H9 (cell line): ENCODE results near the gene DPP10. TPM values are rescaled to one million over a fixed set of nuclear protein-coding genes. Genes with fewer than 3 reads are reported as not detected.

ENCODE experiments used
- DNase-seq: peaks from one replicate; pipeline ENCODE4 v3.0.0-alpha.2; 2017
- H2AFZ ChIP-seq: one replicate; pipeline ENCODE4 v1.6.1; 2013; ENCODE audit warnings: mild to moderate bottlenecking, low read length, control low read depth, moderate library complexity
- H2AK5ac ChIP-seq: 2 replicates; pipeline ENCODE4 v1.6.1; 2013; ENCODE audit warnings: low read length, control low read depth, mixed read lengths; ENCODE audit not compliant: insufficient read length
- H2BK120ac ChIP-seq: one replicate; pipeline ENCODE4 v1.6.1; 2013; ENCODE audit warnings: low read depth, mild to moderate bottlenecking, low read length, control low read depth, inconsistent platforms; ENCODE audit not compliant: poor library complexity, severe bottlenecking
- H2BK12ac ChIP-seq: 2 replicates; pipeline ENCODE4 v1.6.1; 2013; ENCODE audit warnings: low read length, control low read depth, mixed read lengths, low read depth; ENCODE audit not compliant: insufficient read length
- H2BK15ac ChIP-seq: 2 replicates; pipeline ENCODE4 v1.6.1; 2013; ENCODE audit warnings: low read depth, low read length, control low read depth
- H2BK20ac ChIP-seq: one replicate; pipeline ENCODE4 v1.6.1; 2013; ENCODE audit warnings: low read depth, mild to moderate bottlenecking, low read length, control low read depth, inconsistent platforms; ENCODE audit not compliant: poor library complexity, severe bottlenecking
- H2BK5ac ChIP-seq: 2 replicates; pipeline ENCODE4 v1.6.1; 2013; ENCODE audit warnings: low read length, control low read depth, mixed read lengths; ENCODE audit not compliant: insufficient read length
- H3K14ac ChIP-seq: 2 replicates; pipeline ENCODE4 v1.6.1; 2013; ENCODE audit warnings: low read length, control low read depth; ENCODE audit not compliant: insufficient read depth
- H3K18ac ChIP-seq: 2 replicates; pipeline ENCODE4 v1.6.1; 2013; ENCODE audit warnings: low read depth, mild to moderate bottlenecking, mixed read lengths, low read length, control low read depth; ENCODE audit not compliant: insufficient read length
- H3K23ac ChIP-seq: 2 replicates; pipeline ENCODE4 v1.6.1; 2013; ENCODE audit warnings: low read length, control low read depth, mixed read lengths, low read depth; ENCODE audit not compliant: insufficient read length
- H3K23me2 ChIP-seq: 2 replicates; pipeline ENCODE4 v1.6.1; 2013; ENCODE audit warnings: low read depth, mild to moderate bottlenecking, mixed read lengths, low read length, control low read depth; ENCODE audit not compliant: insufficient read length, poor library complexity, severe bottlenecking
- H3K27ac ChIP-seq: 2 replicates; pipeline ENCODE4 v1.5.1; 2013; ENCODE audit warnings: low read length, control low read depth, mixed read lengths, low read depth; ENCODE audit not compliant: insufficient read length
- H3K27me3 ChIP-seq: 2 replicates; pipeline ENCODE4 v1.6.1; 2013; ENCODE audit warnings: low read length, control low read depth, inconsistent platforms; ENCODE audit not compliant: insufficient read depth
- H3K4ac ChIP-seq: 2 replicates; pipeline ENCODE4 v1.6.1; 2013; ENCODE audit warnings: low read depth, mild to moderate bottlenecking, control low read depth, inconsistent platforms, low read length, moderate library complexity
- H3K4me1 ChIP-seq: 2 replicates; pipeline ENCODE4 v1.6.1; 2013; ENCODE audit warnings: low read length, control low read depth, inconsistent platforms; ENCODE audit not compliant: insufficient read depth
- H3K4me2 ChIP-seq: 2 replicates; pipeline ENCODE4 v1.6.1; 2013; ENCODE audit warnings: low read length, control low read depth, mixed read lengths; ENCODE audit not compliant: insufficient read length, insufficient read depth
- H3K56ac ChIP-seq: 2 replicates; pipeline ENCODE4 v1.6.1; 2013; ENCODE audit warnings: low read depth, mild to moderate bottlenecking, mixed read lengths, low read length, control low read depth; ENCODE audit not compliant: insufficient read length
- H3K79me1 ChIP-seq: 2 replicates; pipeline ENCODE4 v1.6.1; 2013; ENCODE audit warnings: low read depth, mild to moderate bottlenecking, moderate library complexity, low read length, control low read depth, inconsistent platforms; ENCODE audit not compliant: insufficient read depth, poor library complexity, severe bottlenecking
- H3K79me2 ChIP-seq: 2 replicates; pipeline ENCODE4 v1.6.1; 2013; ENCODE audit warnings: low read length, control low read depth, inconsistent platforms; ENCODE audit not compliant: insufficient read depth
- H3K9ac ChIP-seq: 2 replicates; pipeline ENCODE4 v1.6.1; 2013; ENCODE audit warnings: low read length, control low read depth, mixed read lengths; ENCODE audit not compliant: insufficient read length; ENCODE audit errors: extremely low read depth
- H3K9me3 ChIP-seq: one replicate; pipeline ENCODE4 v1.6.1; 2013; ENCODE audit warnings: low read depth, low read length, inconsistent platforms; ENCODE audit not compliant: control insufficient read depth
- H3T11ph ChIP-seq: one replicate; pipeline ENCODE4 v1.6.1; 2013; ENCODE audit warnings: mild to moderate bottlenecking, low read length, control low read depth, inconsistent platforms
- H4K20me1 ChIP-seq: one replicate; pipeline ENCODE4 v1.6.1; 2013; ENCODE audit not compliant: control insufficient read depth, insufficient read length, insufficient read depth
- H4K5ac ChIP-seq: 2 replicates; pipeline ENCODE4 v1.6.1; 2013; ENCODE audit warnings: low read depth, mild to moderate bottlenecking, mixed read lengths, low read length, control low read depth; ENCODE audit not compliant: insufficient read length
- H4K8ac ChIP-seq: replicated peaks from 2 replicates; pipeline ENCODE4 v1.6.1; 2013; ENCODE audit warnings: low read length, control low read depth, mixed read lengths, low read depth; ENCODE audit not compliant: insufficient read length
- H4K91ac ChIP-seq: 2 replicates; pipeline ENCODE4 v1.6.1; 2013; ENCODE audit warnings: low read depth, mild to moderate bottlenecking, moderate library complexity, mixed read lengths, low read length, control low read depth; ENCODE audit not compliant: insufficient read length
- H3K27ac Mint-ChIP-seq, 3 experiments: 2 replicates in 2 of 3; 3 replicates in 1 of 3; pipeline ENCODE4 v1.8.0; 2020 to 2021; ENCODE audit warnings: mixed read lengths in 3 of 3, mild to moderate bottlenecking in 1 of 3, moderate library complexity in 1 of 3
- H3K27me3 Mint-ChIP-seq: 2 replicates; pipeline ENCODE4 v1.8.0; 2021; ENCODE audit warnings: low read depth, mild to moderate bottlenecking, moderate library complexity, mixed read lengths
- H3K36me3 Mint-ChIP-seq, 3 experiments: 2 replicates in 2 of 3; 3 replicates in 1 of 3; pipeline ENCODE4 v1.8.0; 2020 to 2021; ENCODE audit warnings: low read depth in 3 of 3, mixed read lengths in 3 of 3; ENCODE audit not compliant: insufficient read depth in 1 of 3
- H3K4me1 Mint-ChIP-seq, 2 experiments: 2 replicates each; pipeline ENCODE4 v1.8.0; 2020; ENCODE audit warnings: mixed read lengths in 2 of 2
- H3K4me3 Mint-ChIP-seq, 2 experiments: 2 replicates in 1 of 2; 3 replicates in 1 of 2; pipeline ENCODE4 v1.8.0; 2020 to 2021; ENCODE audit warnings: mild to moderate bottlenecking in 2 of 2, mixed read lengths in 2 of 2, moderate library complexity in 1 of 2
- H3K9me3 Mint-ChIP-seq, 2 experiments: 2 replicates in 1 of 2; 3 replicates in 1 of 2; pipeline ENCODE4 v1.8.0; 2020; ENCODE audit warnings: mild to moderate bottlenecking in 2 of 2, mixed read lengths in 2 of 2, moderate library complexity in 1 of 2
- WGBS: extraction: QIAGEN DNeasy Blood & Tissue Kit; methylation state at CpG from one replicate; pipeline ENCODE4 v1.1.7; 2013; ENCODE audit warnings: missing lambda C conversion rate, low lambda C conversion rate, mixed read lengths; ENCODE audit not compliant: insufficient read length; ENCODE audit errors: extremely low coverage; 5-methylcytosine and 5-hydroxymethylcytosine counted together
- total RNA-seq: library from RNA; stranded (reverse); gene quantifications from 2 replicates; pipeline ENCODE4 v1.2.1, GENCODE V29; 2021
- TF ChIP-seq, protein P1 (sequence below): fragments of 200-600 bp; sonication (generic); conservative IDR thresholded peaks from 3 replicates; pipeline ENCODE4 v1.8.0; 2021; ENCODE audit warnings: antibody characterized with exemption, mild to moderate bottlenecking

Gene DPP10
- total RNA-seq, 1 experiment from 2014 or later, result 11.3 TPM

DNA sequence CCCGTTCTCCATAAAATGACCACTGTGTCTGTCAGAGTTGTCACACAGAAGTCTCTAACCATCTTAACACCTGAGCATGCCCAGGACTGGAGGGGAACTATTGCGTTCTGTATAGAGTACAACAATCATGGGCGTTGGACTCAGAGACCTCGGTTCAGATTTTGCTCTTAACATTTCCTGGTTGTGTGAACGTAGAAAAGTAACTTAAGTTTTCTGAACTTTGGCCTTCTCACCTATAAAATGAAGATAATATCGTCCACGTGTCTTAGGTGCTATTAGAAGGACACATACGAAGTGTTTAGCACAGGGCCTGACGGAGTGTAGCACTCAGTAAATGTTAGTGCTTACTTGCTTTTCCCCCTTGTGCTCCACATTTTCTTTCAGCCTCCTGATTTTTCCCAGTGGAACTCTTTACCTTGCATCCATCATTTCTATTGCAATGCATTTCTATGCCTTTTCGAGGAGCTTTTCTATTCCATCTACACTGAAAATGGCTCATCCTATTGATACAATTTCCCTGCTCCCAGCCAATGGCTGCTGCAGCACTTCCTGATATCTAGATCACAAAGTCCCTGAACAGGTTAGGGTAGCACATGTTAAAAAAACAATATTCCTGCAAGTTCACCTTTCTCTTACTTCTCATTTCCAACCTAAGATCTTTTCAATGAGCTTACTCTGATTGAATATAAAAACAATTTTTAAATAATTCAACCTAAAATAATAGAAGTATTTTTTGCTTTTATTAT lies 22.7 kb downstream of the DPP10 start:
- no peaks in the 10 kb centered on the region for H3K9me3 ChIP-seq
- WGBS, result no CpG with 5 or more reads among the region's 10 CpGs
- no peak overlapping the region for H4K5ac ChIP-seq
- H3K79me1 ChIP-seq, result no peaks in the 10 kb centered on the region
- H2BK20ac ChIP-seq, result no peak overlapping the region
- TF ChIP-seq, protein P1, sequence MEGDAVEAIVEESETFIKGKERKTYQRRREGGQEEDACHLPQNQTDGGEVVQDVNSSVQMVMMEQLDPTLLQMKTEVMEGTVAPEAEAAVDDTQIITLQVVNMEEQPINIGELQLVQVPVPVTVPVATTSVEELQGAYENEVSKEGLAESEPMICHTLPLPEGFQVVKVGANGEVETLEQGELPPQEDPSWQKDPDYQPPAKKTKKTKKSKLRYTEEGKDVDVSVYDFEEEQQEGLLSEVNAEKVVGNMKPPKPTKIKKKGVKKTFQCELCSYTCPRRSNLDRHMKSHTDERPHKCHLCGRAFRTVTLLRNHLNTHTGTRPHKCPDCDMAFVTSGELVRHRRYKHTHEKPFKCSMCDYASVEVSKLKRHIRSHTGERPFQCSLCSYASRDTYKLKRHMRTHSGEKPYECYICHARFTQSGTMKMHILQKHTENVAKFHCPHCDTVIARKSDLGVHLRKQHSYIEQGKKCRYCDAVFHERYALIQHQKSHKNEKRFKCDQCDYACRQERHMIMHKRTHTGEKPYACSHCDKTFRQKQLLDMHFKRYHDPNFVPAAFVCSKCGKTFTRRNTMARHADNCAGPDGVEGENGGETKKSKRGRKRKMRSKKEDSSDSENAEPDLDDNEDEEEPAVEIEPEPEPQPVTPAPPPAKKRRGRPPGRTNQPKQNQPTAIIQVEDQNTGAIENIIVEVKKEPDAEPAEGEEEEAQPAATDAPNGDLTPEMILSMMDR, result no peak
- DNase-seq, result no peak
- no peak overlapping the region for H3K14ac ChIP-seq
- H2BK5ac ChIP-seq, result no peak overlapping the region
- H3T11ph ChIP-seq, result no peak overlapping the region
- H4K91ac ChIP-seq, result no peak overlapping the region
- Mint-ChIP-seq H3K36me3 (no peaks in the 10 kb centered on the region), H3K9me3 (no peaks in the 10 kb centered on the region), H3K4me3 (no peak overlapping the region), H3K27ac (no peak overlapping the region), H3K4me1 (peaks cover 10 to 12% of the 10 kb centered on the region in 2 experiments), H3K27me3 (peaks cover 7% of the 10 kb centered on the region; the same call in 1 of the 2 replicates)
- H3K4me1 ChIP-seq, result no peaks in the 10 kb centered on the region
- H3K27me3 ChIP-seq, result no peaks in the 10 kb centered on the region
- H2BK120ac ChIP-seq, result no peak overlapping the region
- H3K79me2 ChIP-seq, result no peaks in the 10 kb centered on the region
- no peak overlapping the region for H2AFZ ChIP-seq
- no peak overlapping the region for H3K18ac ChIP-seq
- no peak overlapping the region for H2AK5ac ChIP-seq
- H2BK15ac ChIP-seq, result no peak overlapping the region
- no peaks in the 10 kb centered on the region for H3K23me2 ChIP-seq
- no peak overlapping the region for H3K9ac ChIP-seq
- H4K20me1 ChIP-seq, result no peaks in the 10 kb centered on the region
- H3K56ac ChIP-seq, result no peak overlapping the region
- no peak overlapping the region for H3K27ac ChIP-seq
- H3K23ac ChIP-seq, result no peak overlapping the region
- no peak overlapping the region for H3K4ac ChIP-seq
- no peak overlapping the region for H2BK12ac ChIP-seq
- H4K8ac ChIP-seq, result no peak overlapping the region
- no peak overlapping the region for H3K4me2 ChIP-seq
